Measurements from ENCODE around the gene SPG11.

Gene SPG11

GRCh38 chr15:44516436-44516835, 147.0 kb downstream of the SPG11 start:
- no peak for FAIRE-seq

Data from G401.6 (cell line).